Measurements from ENCODE around the gene COG5. TPM values are rescaled to one million over a fixed set of nuclear protein-coding genes. Genes with fewer than 3 reads are reported as not detected.
"Not testable (repeated sequence)": the region's sequence is repeated elsewhere in the genome, so short reads cannot be mapped to it uniquely, and the experiment has no call there.

The COG5 gene
- total RNA-seq, 2 experiments from 2014 or later = 37.1 to 44.6 TPM

- Mint-ChIP-seq H3K27me3 (no peaks in the 10 kb centered on the region), H3K4me1 (peaks cover 61% of the 10 kb centered on the region), H3K9me3 (ENCODE audit: low read depth) (no peaks in the 10 kb centered on the region), H3K36me3 (peaks cover 12% of the 10 kb centered on the region), H3K4me3 (peak overlapping the region; percentile 79), H3K27ac (peak overlapping the region; percentile 91)
- DNase-seq (no peak), ATAC-seq (peak; percentile 54)
- CTCF ChIA-PET = interaction anchor here (1.0 to 2.4 kb wide), 6 partner anchors 10 to 180 kb away, joined by 3 to 12 read pairs (median 3); partner anchors contain the start of gene CBLL1
Observed at GRCh38 chr7:107563081-107563774, 492 bp downstream of the COG5 start.

- H3K27ac Mint-ChIP-seq = peak overlapping the region; percentile 90
- H3K36me3 Mint-ChIP-seq = peaks cover 15% of the 10 kb centered on the region
- no peaks in the 10 kb centered on the region for H3K27me3 Mint-ChIP-seq
- H3K4me3 Mint-ChIP-seq = peak overlapping the region; percentile 71
- ATAC-seq (peak; percentile 50), DNase-seq (peak; percentile 69)
- peaks cover 69% of the 10 kb centered on the region for H3K4me1 Mint-ChIP-seq
- H3K9me3 Mint-ChIP-seq (ENCODE audit: low read depth) = no peaks in the 10 kb centered on the region
- CTCF ChIA-PET = interaction anchor here (1.3 to 1.4 kb wide), 2 partner anchors 101 to 116 kb away, joined by 3 to 4 read pairs; no protein-coding TSS in a partner anchor
Observed at GRCh38 chr7:107560898-107561516, 2.7 kb downstream of the COG5 start.

GRCh38 chr7:107559864-107560263 is 3.9 kb downstream of the COG5 start:
- Mint-ChIP-seq H3K36me3 (peaks cover 24% of the 10 kb centered on the region), H3K4me3 (peak overlapping the region; percentile 15), H3K27ac (peak overlapping the region; percentile 90), H3K27me3 (no peaks in the 10 kb centered on the region), H3K4me1 (peaks cover 66% of the 10 kb centered on the region), H3K9me3 (ENCODE audit: low read depth) (no peaks in the 10 kb centered on the region)
- DNase-seq (no peak), ATAC-seq (no peak)
- CTCF ChIA-PET = interaction anchor here (1.3 kb wide), 1 partner anchor 102 kb away, joined by 3 read pairs; no protein-coding TSS in a partner anchor

GRCh38 chr7:107555893-107556292 is 7.8 kb downstream of the COG5 start:
- peak overlapping the region; percentile 4 for H3K27ac Mint-ChIP-seq
- no peak for DNase-seq
- no peak overlapping the region for H3K4me3 Mint-ChIP-seq
- H3K4me1 Mint-ChIP-seq = peaks cover 46% of the 10 kb centered on the region
- H3K9me3 Mint-ChIP-seq (ENCODE audit: low read depth) = no peaks in the 10 kb centered on the region
- H3K36me3 Mint-ChIP-seq = peaks cover 50% of the 10 kb centered on the region
- no peaks in the 10 kb centered on the region for H3K27me3 Mint-ChIP-seq
- peak; percentile 17 for ATAC-seq
- CTCF ChIA-PET = interaction anchor here (0.8 to 1.3 kb wide), 2 partner anchors 21 to 319 kb away, joined by 3 read pairs; no protein-coding TSS in a partner anchor

- CTCF ChIA-PET = no interaction called here
- DNase-seq = no peak
- H3K9me3 Mint-ChIP-seq (ENCODE audit: low read depth) = no peaks in the 10 kb centered on the region
- peaks cover 68% of the 10 kb centered on the region for H3K36me3 Mint-ChIP-seq
- no peak overlapping the region for H3K27ac Mint-ChIP-seq
- H3K4me1 Mint-ChIP-seq = peaks cover 22% of the 10 kb centered on the region
- no peak for ATAC-seq
- H3K4me3 Mint-ChIP-seq = no peak overlapping the region
- no peaks in the 10 kb centered on the region for H3K27me3 Mint-ChIP-seq
Observed at GRCh38 chr7:107551936-107552335, 11.8 kb downstream of the COG5 start.

- Mint-ChIP-seq H3K9me3 (ENCODE audit: low read depth) (peaks cover 8% of the 10 kb centered on the region), H3K4me1 (peaks cover 3% of the 10 kb centered on the region), H3K27ac (no peak overlapping the region), H3K36me3 (peaks cover 57% of the 10 kb centered on the region), H3K27me3 (no peaks in the 10 kb centered on the region), H3K4me3 (no peak overlapping the region)
- DNase-seq (no peak), ATAC-seq (no peak)
- CTCF ChIA-PET = interaction anchor here (1.4 kb wide), 1 partner anchor 10 kb away, joined by 4 read pairs; no protein-coding TSS in a partner anchor
Observed at GRCh38 chr7:107544848-107545591, 18.7 kb downstream of the COG5 start.

- Mint-ChIP-seq H3K36me3 (peaks cover 55% of the 10 kb centered on the region), H3K4me1 (no peaks in the 10 kb centered on the region), H3K27ac (no peak overlapping the region), H3K27me3 (no peaks in the 10 kb centered on the region), H3K4me3 (no peak overlapping the region), H3K9me3 (ENCODE audit: low read depth) (peaks cover 8% of the 10 kb centered on the region)
- CTCF ChIA-PET = interaction anchor here (1.4 kb wide), 1 partner anchor 11 kb away, joined by 4 read pairs; no protein-coding TSS in a partner anchor
- DNase-seq = no peak
- ATAC-seq = no peak
Observed at GRCh38 chr7:107543338-107543993, 20.3 kb downstream of the COG5 start.

- CTCF ChIA-PET = no interaction called here
- no peak overlapping the region for H3K27ac Mint-ChIP-seq
- H3K36me3 Mint-ChIP-seq = peaks cover 60% of the 10 kb centered on the region
- no peak overlapping the region for H3K4me3 Mint-ChIP-seq
- ATAC-seq (no peak), DNase-seq (no peak)
- peaks cover 2% of the 10 kb centered on the region for H3K9me3 Mint-ChIP-seq (ENCODE audit: low read depth)
- H3K27me3 Mint-ChIP-seq = no peaks in the 10 kb centered on the region
- H3K4me1 Mint-ChIP-seq = peaks cover 5% of the 10 kb centered on the region
Observed at GRCh38 chr7:107538001-107538400, 25.7 kb downstream of the COG5 start.

- H3K27me3 Mint-ChIP-seq; H3K9me3 Mint-ChIP-seq (ENCODE audit: low read depth); H3K4me1 Mint-ChIP-seq; H3K4me3 Mint-ChIP-seq; ATAC-seq; DNase-seq; CTCF ChIA-PET; H3K27ac Mint-ChIP-seq: not testable (repeated sequence)
- H3K36me3 Mint-ChIP-seq = peaks cover 61% of the 10 kb centered on the region
Observed at GRCh38 chr7:107537228-107537627, 26.5 kb downstream of the COG5 start.

GRCh38 chr7:107534139-107534538 is 29.6 kb downstream of the COG5 start:
- Mint-ChIP-seq H3K36me3 (peaks cover 60% of the 10 kb centered on the region), H3K27ac (no peak overlapping the region), H3K4me1 (peaks cover 7% of the 10 kb centered on the region), H3K9me3 (ENCODE audit: low read depth) (peaks cover 2% of the 10 kb centered on the region), H3K27me3 (no peaks in the 10 kb centered on the region), H3K4me3 (no peak overlapping the region)
- no peak for DNase-seq
- ATAC-seq = no peak
- CTCF ChIA-PET = no interaction called here

- no peak overlapping the region for H3K27ac Mint-ChIP-seq
- peaks cover 2% of the 10 kb centered on the region for H3K9me3 Mint-ChIP-seq (ENCODE audit: low read depth)
- DNase-seq (no peak), ATAC-seq (no peak)
- no peaks in the 10 kb centered on the region for H3K27me3 Mint-ChIP-seq
- no peak overlapping the region for H3K4me3 Mint-ChIP-seq
- peaks cover 7% of the 10 kb centered on the region for H3K4me1 Mint-ChIP-seq
- CTCF ChIA-PET = interaction anchor here (0.7 kb wide), 1 partner anchor 1000 kb away, joined by 3 read pairs; no protein-coding TSS in a partner anchor
- H3K36me3 Mint-ChIP-seq = peaks cover 46% of the 10 kb centered on the region
Observed at GRCh38 chr7:107530751-107531150, 33.0 kb downstream of the COG5 start.

GRCh38 chr7:107528461-107528860 is 35.3 kb downstream of the COG5 start:
- ATAC-seq (no peak), DNase-seq (no peak)
- Mint-ChIP-seq H3K4me3 (no peak overlapping the region), H3K9me3 (ENCODE audit: low read depth) (no peaks in the 10 kb centered on the region), H3K36me3 (peaks cover 33% of the 10 kb centered on the region), H3K4me1 (peaks cover 1% of the 10 kb centered on the region), H3K27ac (no peak overlapping the region), H3K27me3 (no peaks in the 10 kb centered on the region)
- CTCF ChIA-PET = no interaction called here

- no peaks in the 10 kb centered on the region for H3K9me3 Mint-ChIP-seq (ENCODE audit: low read depth)
- ATAC-seq (no peak), DNase-seq (no peak)
- peaks cover 1% of the 10 kb centered on the region for H3K4me1 Mint-ChIP-seq
- peaks cover 34% of the 10 kb centered on the region for H3K36me3 Mint-ChIP-seq
- no peak overlapping the region for H3K4me3 Mint-ChIP-seq
- H3K27me3 Mint-ChIP-seq = no peaks in the 10 kb centered on the region
- CTCF ChIA-PET = no interaction called here
- H3K27ac Mint-ChIP-seq = no peak overlapping the region
Observed at GRCh38 chr7:107527196-107527595, 36.5 kb downstream of the COG5 start.
